ENCODE data around the gene GAS2L1. TPM values are rescaled to one million over a fixed set of nuclear protein-coding genes. Genes with fewer than 3 reads are reported as not detected.

Gene GAS2L1
- total and polyA plus RNA-seq, 2 experiments from 2014 or later, result 5.2 to 9.5 TPM

GRCh38 chr22:29320546-29320945 is 14.1 kb downstream of the GAS2L1 start:
- no peak for TF ChIP-seq ZNF114 (CRISPR knock-in tag; IDR thresholded peaks at IDR 0.05)
- TF ChIP-seq, protein P1, sequence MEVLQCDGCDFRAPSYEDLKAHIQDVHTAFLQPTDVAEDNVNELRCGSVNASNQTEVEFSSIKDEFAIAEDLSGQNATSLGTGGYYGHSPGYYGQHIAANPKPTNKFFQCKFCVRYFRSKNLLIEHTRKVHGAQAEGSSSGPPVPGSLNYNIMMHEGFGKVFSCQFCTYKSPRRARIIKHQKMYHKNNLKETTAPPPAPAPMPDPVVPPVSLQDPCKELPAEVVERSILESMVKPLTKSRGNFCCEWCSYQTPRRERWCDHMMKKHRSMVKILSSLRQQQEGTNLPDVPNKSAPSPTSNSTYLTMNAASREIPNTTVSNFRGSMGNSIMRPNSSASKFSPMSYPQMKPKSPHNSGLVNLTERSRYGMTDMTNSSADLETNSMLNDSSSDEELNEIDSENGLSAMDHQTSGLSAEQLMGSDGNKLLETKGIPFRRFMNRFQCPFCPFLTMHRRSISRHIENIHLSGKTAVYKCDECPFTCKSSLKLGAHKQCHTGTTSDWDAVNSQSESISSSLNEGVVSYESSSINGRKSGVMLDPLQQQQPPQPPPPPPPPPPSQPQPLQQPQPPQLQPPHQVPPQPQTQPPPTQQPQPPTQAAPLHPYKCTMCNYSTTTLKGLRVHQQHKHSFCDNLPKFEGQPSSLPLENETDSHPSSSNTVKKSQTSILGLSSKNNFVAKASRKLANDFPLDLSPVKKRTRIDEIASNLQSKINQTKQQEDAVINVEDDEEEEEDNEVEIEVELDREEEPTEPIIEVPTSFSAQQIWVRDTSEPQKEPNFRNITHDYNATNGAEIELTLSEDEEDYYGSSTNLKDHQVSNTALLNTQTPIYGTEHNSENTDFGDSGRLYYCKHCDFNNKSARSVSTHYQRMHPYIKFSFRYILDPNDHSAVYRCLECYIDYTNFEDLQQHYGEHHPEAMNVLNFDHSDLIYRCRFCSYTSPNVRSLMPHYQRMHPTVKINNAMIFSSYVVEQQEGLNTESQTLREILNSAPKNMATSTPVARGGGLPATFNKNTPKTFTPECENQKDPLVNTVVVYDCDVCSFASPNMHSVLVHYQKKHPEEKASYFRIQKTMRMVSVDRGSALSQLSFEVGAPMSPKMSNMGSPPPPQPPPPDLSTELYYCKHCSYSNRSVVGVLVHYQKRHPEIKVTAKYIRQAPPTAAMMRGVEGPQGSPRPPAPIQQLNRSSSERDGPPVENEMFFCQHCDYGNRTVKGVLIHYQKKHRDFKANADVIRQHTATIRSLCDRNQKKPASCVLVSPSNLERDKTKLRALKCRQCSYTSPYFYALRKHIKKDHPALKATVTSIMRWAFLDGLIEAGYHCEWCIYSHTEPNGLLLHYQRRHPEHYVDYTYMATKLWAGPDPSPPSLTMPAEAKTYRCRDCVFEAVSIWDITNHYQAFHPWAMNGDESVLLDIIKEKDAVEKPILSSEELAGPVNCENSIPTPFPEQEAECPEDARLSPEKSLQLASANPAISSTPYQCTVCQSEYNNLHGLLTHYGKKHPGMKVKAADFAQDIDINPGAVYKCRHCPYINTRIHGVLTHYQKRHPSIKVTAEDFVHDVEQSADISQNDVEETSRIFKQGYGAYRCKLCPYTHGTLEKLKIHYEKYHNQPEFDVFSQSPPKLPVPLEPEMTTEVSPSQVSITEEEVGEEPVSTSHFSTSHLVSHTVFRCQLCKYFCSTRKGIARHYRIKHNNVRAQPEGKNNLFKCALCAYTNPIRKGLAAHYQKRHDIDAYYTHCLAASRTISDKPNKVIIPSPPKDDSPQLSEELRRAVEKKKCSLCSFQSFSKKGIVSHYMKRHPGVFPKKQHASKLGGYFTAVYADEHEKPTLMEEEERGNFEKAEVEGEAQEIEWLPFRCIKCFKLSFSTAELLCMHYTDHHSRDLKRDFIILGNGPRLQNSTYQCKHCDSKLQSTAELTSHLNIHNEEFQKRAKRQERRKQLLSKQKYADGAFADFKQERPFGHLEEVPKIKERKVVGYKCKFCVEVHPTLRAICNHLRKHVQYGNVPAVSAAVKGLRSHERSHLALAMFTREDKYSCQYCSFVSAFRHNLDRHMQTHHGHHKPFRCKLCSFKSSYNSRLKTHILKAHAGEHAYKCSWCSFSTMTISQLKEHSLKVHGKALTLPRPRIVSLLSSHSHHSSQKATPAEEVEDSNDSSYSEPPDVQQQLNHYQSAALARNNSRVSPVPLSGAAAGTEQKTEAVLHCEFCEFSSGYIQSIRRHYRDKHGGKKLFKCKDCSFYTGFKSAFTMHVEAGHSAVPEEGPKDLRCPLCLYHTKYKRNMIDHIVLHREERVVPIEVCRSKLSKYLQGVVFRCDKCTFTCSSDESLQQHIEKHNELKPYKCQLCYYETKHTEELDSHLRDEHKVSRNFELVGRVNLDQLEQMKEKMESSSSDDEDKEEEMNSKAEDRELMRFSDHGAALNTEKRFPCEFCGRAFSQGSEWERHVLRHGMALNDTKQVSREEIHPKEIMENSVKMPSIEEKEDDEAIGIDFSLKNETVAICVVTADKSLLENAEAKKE (CRISPR knock-in tag; IDR thresholded peaks at IDR 0.05), result no peak
- TF ChIP-seq POLR2AphosphoS5 (IDR thresholded peaks at IDR 0.05; ENCODE audit: low read depth), result no peak
- no peak for TF ChIP-seq CREB1 (CRISPR knock-in tag; IDR thresholded peaks at IDR 0.05; ENCODE audit: low read depth)
- TF ChIP-seq, protein P2, sequence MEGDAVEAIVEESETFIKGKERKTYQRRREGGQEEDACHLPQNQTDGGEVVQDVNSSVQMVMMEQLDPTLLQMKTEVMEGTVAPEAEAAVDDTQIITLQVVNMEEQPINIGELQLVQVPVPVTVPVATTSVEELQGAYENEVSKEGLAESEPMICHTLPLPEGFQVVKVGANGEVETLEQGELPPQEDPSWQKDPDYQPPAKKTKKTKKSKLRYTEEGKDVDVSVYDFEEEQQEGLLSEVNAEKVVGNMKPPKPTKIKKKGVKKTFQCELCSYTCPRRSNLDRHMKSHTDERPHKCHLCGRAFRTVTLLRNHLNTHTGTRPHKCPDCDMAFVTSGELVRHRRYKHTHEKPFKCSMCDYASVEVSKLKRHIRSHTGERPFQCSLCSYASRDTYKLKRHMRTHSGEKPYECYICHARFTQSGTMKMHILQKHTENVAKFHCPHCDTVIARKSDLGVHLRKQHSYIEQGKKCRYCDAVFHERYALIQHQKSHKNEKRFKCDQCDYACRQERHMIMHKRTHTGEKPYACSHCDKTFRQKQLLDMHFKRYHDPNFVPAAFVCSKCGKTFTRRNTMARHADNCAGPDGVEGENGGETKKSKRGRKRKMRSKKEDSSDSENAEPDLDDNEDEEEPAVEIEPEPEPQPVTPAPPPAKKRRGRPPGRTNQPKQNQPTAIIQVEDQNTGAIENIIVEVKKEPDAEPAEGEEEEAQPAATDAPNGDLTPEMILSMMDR (conservative IDR thresholded peaks at IDR 0.05; ENCODE audit: low read depth in 2 of 2), result peak in 1 of 2 experiments; percentile 22; a peak in 2 of 4 replicates
- no peak for TF ChIP-seq EZH2phosphoT487 (IDR thresholded peaks at IDR 0.05; ENCODE audit: unreplicated experiment)
- H3K9me3 Mint-ChIP-seq, result peaks cover 6% of the 10 kb centered on the region
- H3K27me3 ChIP-seq (ENCODE audit: insufficient read depth), result peaks cover 24% of the 10 kb centered on the region
- no peak overlapping the region for H3K4me3 ChIP-seq
- H3K27me3 Mint-ChIP-seq (ENCODE audit: insufficient read depth, low read depth, poor library complexity), result peaks cover 26% of the 10 kb centered on the region
- no peak overlapping the region for H3K27ac ChIP-seq (ENCODE audit: low read depth)
- no peaks in the 10 kb centered on the region for H3K79me2 ChIP-seq (replicated peaks; ENCODE audit: insufficient read depth)
- no peak for DNase-seq (ENCODE audit: low spot score)
- no peak overlapping the region for H3K4me3 Mint-ChIP-seq
- 0 out of 2 replicates have a peak, but pooled peaks cover 9% of the 10 kb centered on the region for H3F3A ChIP-seq (replicated peaks; ENCODE audit: low read depth)
- no peaks in the 10 kb centered on the region for H3K36me3 ChIP-seq (ENCODE audit: insufficient read depth)
- H3K4me1 ChIP-seq (ENCODE audit: insufficient read depth), result no peaks in the 10 kb centered on the region
- H3K36me3 Mint-ChIP-seq (ENCODE audit: low read depth), result no peaks in the 10 kb centered on the region; the same call in 2 of the 3 replicates
- peaks cover 3% of the 10 kb centered on the region; the same call in 1 of the 3 replicates for H3K4me1 Mint-ChIP-seq
- no peak for ATAC-seq
- H4K20me1 ChIP-seq (replicated peaks; ENCODE audit: insufficient read depth), result no peaks in the 10 kb centered on the region
- no peak overlapping the region for H3K4me2 ChIP-seq
- H3K27ac Mint-ChIP-seq, result no peak overlapping the region
- H2AFZ ChIP-seq, result no peak overlapping the region
- H3K9me2 ChIP-seq (ENCODE audit: insufficient read depth), result no peaks in the 10 kb centered on the region

All from GM23338 (cell line).